PC-9 (cell line): ENCODE results near the gene MTA1.

Experiments
- EZH2 ChIP-seq: fragments of 200-600 bp; sonication (generic); IDR thresholded peaks from 2 replicates; pipeline ENCODE4 v1.8.0; 2017; ENCODE audit warnings: antibody characterized with exemption, low read depth
- TF ChIP-seq, protein P1 (sequence below): fragments of 200-600 bp; sonication (generic); conservative IDR thresholded peaks from 2 replicates; pipeline ENCODE4 v1.6.1; 2017; ENCODE audit warnings: mixed run types, antibody characterized with exemption, mild to moderate bottlenecking, moderate library complexity

DNA sequence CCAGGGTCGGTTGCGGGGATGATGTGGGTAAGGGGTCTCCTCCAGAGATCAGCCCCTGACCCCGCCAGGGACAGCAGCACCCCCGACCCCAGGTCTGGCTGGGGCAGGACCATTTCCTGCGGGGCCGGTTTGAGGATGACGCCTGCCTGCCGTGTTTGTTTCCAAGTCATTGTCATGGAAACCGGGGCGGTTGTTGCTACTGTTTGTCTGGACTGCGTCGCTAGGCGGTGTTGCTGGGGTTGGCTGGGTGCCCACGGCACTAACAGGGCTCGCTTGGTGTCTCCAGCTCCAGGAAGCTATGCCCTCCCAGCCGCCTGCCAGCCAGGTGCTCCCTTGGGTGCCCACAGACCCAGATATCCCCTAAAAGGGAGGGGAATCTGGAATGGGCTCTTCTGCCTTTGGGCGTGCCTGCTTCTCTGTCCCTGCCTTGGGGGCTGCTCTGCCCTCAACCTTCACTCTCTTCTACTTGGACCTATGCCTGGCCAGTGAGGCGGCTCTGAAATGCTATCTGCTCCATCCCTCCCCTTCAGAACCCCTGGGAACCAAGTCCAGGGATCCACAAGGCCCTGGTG, 62.3 kb downstream of the MTA1 start:
- TF ChIP-seq, protein P1, sequence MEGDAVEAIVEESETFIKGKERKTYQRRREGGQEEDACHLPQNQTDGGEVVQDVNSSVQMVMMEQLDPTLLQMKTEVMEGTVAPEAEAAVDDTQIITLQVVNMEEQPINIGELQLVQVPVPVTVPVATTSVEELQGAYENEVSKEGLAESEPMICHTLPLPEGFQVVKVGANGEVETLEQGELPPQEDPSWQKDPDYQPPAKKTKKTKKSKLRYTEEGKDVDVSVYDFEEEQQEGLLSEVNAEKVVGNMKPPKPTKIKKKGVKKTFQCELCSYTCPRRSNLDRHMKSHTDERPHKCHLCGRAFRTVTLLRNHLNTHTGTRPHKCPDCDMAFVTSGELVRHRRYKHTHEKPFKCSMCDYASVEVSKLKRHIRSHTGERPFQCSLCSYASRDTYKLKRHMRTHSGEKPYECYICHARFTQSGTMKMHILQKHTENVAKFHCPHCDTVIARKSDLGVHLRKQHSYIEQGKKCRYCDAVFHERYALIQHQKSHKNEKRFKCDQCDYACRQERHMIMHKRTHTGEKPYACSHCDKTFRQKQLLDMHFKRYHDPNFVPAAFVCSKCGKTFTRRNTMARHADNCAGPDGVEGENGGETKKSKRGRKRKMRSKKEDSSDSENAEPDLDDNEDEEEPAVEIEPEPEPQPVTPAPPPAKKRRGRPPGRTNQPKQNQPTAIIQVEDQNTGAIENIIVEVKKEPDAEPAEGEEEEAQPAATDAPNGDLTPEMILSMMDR: no peak
- TF ChIP-seq EZH2: no peak
